Heart right ventricle (tissue), 16 donors: ENCODE results near the gene LILRB2. TPM values are rescaled to one million over a fixed set of nuclear protein-coding genes. Genes with fewer than 3 reads are reported as not detected.
"Not testable (repeated sequence)": the region's sequence is repeated elsewhere in the genome, so short reads cannot be mapped to it uniquely, and the experiment has no call there.

Source experiments
- ATAC-seq, 8 donors: fragments of 200-7000 bp; cut with Tn5 transposase; one replicate each; pipeline ENCODE4 v1.9.1; 2020; ENCODE audit warnings: mild to moderate bottlenecking in 8 of 8, moderate library complexity in 8 of 8, moderate number of reproducible peaks in 1 of 8
- DNase-seq, 2 donors: peaks; one replicate each; pipeline ENCODE4 v3.0.0-alpha.2; 2020
- H3K27ac ChIP-seq, 10 donors: fragments of 200-600 bp; sonication (generic) in 2 of 10; one replicate each; pipeline versions ENCODE4 v1.5.0 to v1.8.0; 2020 to 2022; ENCODE audit warnings: mild to moderate bottlenecking in 3 of 10
- H3K27me3 ChIP-seq, 7 donors: fragments of 200-600 bp; one replicate each; pipeline ENCODE4 v1.8.0; 2021 to 2022; ENCODE audit warnings: mild to moderate bottlenecking in 2 of 7
- H3K36me3 ChIP-seq, 9 donors: fragments of 200-600 bp; sonication (generic) in 1 of 9; one replicate each; pipeline versions ENCODE4 v1.5.0 to v1.8.0; 2020 to 2022; ENCODE audit warnings: mild to moderate bottlenecking in 2 of 9
- H3K4me1 ChIP-seq, 9 donors: fragments of 200-600 bp; sonication (generic) in 1 of 9; one replicate each; pipeline versions ENCODE4 v1.5.0 to v1.8.0; 2020 to 2022; ENCODE audit warnings: mild to moderate bottlenecking in 4 of 9
- H3K4me3 ChIP-seq, 10 donors: fragments of 200-600 bp; sonication (generic) in 2 of 10; one replicate each; pipeline versions ENCODE4 v1.5.0 to v1.8.0; 2020 to 2022; ENCODE audit warnings: mild to moderate bottlenecking in 7 of 10, moderate library complexity in 2 of 10
- H3K9me3 ChIP-seq, 11 donors: fragments of 200-600 bp in 10 of 11; sonication (generic) in 2 of 11; one replicate each; pipeline versions ENCODE4 v1.5.0 to v1.8.0; 2013 to 2022; ENCODE audit warnings: mild to moderate bottlenecking in 2 of 11, control low read depth in 1 of 11, moderate library complexity in 1 of 11
- WGBS, 2 donors: extraction: QIAGEN DNeasy Blood & Tissue Kit; methylation state at CpG; one replicate each; pipeline ENCODE4 v1.1.7; 2013; ENCODE audit warnings: inconsistent platforms in 1 of 2; 5-methylcytosine and 5-hydroxymethylcytosine counted together
- intact Hi-C, 10 donors: fragments of 100-400 bp; cut with DNase I; formaldehyde crosslinking; loops; one replicate each; pipeline versions ENCODE4 v1.11.1 to v1.14.2; 2022
- polyA plus RNA-seq, 2 donors: library from polyadenylated mRNA; stranded (reverse); fragments of 200-250 nt; gene quantifications; one replicate each; pipeline ENCODE4 v1.2.3, GENCODE V29; 2013
- total RNA-seq, 10 donors: library from RNA; stranded (reverse); fragmentation: NEBNext Ultra II Directional in 3 of 10; extraction: Animal tissue kit (Norgen Biotek cat#: 25700) in 3 of 10; gene quantifications; one replicate each; pipeline versions ENCODE4 v1.2.1 to v1.2.4, GENCODE V29; 2021 to 2023
- TF ChIP-seq, protein P1 (sequence below), 9 donors: fragments of 200-600 bp; sonication (generic) in 2 of 9; IDR thresholded peaks; one replicate each; pipeline versions ENCODE4 v1.5.0 to v1.8.0; 2021 to 2022; ENCODE audit warnings: antibody characterized with exemption in 9 of 9, mild to moderate bottlenecking in 5 of 9, moderate library complexity in 1 of 9
- donor health status: Arrhythmogenic right ventricular cardiomyopathy.
- donor health status: ischemic (EF 13 %, LVEDD 7.1; RV severe dilation, severe dysfunction).
- donor health status: healthy with polysubstance abuse.
- donor health status: DM: no; HTN: yes; CAD: no.
- donor health status: DM: no; HTN: no; CAD: no.
- donor health status: ischemic (EF 25% LVEDD 6.9; RV normal size, moderate dysfunction).
- donor health status: ischemic (EF 25% LVEDD 5.7; RV mildly dilated, moderate dysfunction).
- donor health status: healthy.
- donor health status: DM: yes; HTN: yes; CAD: no.
- donor health status: Ischemic cardiomyopathy.
- donor health status: ischemic (EF 35%, LVEDD 5.7; RV mildly dilated, moderate dysfunction).
- donor health status: nonischemic (EF 11% LVEDD 7.7; RV severe dilation, severe dysfunction).
- donor health status: DM: yes; HTN: yes; CAD: no.
- donor health status: PGD.
- donor health status: ischemic (EF 29% LVEDD 5.4; RV normal size, mild dysfunction).
- donor health status: nonischemic (EF 23%, LVEDD 6.1; RV moderate dilation, normal function).

The LILRB2 gene
- total and polyA plus RNA-seq, 12 donors = 1.1 to 20.1 (median 2.4) TPM

DNA sequence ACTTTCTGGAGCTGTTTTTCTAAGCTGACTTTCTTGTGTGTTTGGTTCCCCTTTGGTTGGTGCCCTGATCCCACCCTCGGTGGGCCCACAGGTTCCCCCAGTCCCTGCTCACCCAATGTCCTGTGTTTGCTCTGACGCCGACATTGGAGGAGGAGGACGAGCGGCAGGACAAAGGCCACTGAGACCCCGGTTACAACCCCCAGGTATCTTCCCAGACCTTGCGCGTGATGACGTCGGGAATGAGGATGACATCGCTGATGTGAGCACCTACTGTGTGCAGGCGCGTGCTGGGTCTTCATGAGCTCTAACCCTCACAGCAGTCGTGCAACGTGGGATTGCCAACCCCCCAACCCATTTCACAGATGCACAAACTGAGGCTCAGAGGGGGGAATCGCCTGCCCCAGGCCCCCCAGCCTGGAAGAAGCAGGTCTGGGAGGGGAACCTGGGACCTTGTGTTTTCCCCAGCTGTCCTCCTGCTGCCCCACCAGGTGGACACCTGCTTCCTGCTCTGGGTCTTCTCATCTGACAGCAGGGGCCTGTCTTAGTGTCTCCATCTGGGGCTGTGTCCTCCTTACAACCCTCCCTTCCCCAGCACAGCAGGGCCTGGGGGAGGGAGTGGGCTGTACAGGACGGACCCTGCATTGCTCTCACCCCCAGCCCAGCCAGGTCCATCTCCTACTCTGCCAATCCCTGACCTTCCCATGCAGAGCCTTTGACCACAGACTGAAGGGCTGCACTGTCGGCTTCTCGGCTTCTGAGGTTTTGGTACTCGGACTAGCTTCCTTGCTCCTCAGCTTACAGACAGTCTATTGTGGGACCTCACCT lies 33.6 kb downstream of the LILRB2 start:
- intact Hi-C loops = loop anchor here in 1 of 10 donors (2.0 kb wide), 1 partner anchor 25 kb away; the partner anchor contains the start of gene LILRB3
- DNase-seq (no peak), ATAC-seq (peak in 4 of 8 donors; percentile 16 to 32 (median 28))
- H3K27me3 ChIP-seq = peaks cover 0 to 13% (median 5%) of the 10 kb centered on the region in 7 donors
- H3K27ac ChIP-seq = peak overlapping the region in 5 of 10 donors; percentile 2 to 88 (median 64)
- no peaks in the 10 kb centered on the region for H3K36me3 ChIP-seq
- no peaks in the 10 kb centered on the region for H3K9me3 ChIP-seq
- H3K4me3 ChIP-seq = no peak overlapping the region
- TF ChIP-seq, protein P1, sequence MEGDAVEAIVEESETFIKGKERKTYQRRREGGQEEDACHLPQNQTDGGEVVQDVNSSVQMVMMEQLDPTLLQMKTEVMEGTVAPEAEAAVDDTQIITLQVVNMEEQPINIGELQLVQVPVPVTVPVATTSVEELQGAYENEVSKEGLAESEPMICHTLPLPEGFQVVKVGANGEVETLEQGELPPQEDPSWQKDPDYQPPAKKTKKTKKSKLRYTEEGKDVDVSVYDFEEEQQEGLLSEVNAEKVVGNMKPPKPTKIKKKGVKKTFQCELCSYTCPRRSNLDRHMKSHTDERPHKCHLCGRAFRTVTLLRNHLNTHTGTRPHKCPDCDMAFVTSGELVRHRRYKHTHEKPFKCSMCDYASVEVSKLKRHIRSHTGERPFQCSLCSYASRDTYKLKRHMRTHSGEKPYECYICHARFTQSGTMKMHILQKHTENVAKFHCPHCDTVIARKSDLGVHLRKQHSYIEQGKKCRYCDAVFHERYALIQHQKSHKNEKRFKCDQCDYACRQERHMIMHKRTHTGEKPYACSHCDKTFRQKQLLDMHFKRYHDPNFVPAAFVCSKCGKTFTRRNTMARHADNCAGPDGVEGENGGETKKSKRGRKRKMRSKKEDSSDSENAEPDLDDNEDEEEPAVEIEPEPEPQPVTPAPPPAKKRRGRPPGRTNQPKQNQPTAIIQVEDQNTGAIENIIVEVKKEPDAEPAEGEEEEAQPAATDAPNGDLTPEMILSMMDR (IDR thresholded peaks at IDR 0.05) = no peak
- 84% methylated on average over 20 of the region's 20 CpGs for WGBS, 2 donors
- H3K4me1 ChIP-seq = peaks cover 0 to 24% (median 0%) of the 10 kb centered on the region in 9 donors

DNA sequence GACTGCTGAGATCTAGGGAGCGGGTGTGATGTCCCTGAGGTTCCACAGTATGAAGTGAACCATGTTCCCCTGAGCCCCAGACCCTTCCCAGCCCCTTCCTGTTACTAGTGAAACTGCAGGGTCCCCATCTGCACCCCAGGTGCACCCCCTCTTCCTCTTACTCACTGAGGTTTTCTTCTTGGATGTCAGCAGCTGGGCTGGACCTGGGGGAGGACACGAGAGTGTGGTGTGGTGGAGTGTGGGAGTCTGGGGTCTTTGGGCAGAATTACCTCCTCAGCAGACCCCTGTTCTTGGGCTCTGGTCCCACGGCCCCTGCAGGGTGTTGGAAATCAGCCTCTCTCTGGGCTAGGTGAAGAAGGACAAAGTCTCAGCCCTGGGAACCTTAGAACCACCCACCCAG lies 35.0 kb downstream of the LILRB2 start:
- no peaks in the 10 kb centered on the region for H3K9me3 ChIP-seq
- ATAC-seq = no peak
- DNase-seq = no peak
- TF ChIP-seq, protein P1 (IDR thresholded peaks at IDR 0.05) = no peak
- intact Hi-C loops = loop anchor here in 3 of 10 donors (2.0 kb wide), 1 partner anchor 23 kb away; the partner anchor contains the start of gene LILRB3 (in 3 of the 3)
- peaks cover 0 to 24% (median 0%) of the 10 kb centered on the region in 9 donors for H3K4me1 ChIP-seq
- no peaks in the 10 kb centered on the region for H3K36me3 ChIP-seq
- no peak overlapping the region for H3K27ac ChIP-seq
- no peak overlapping the region for H3K4me3 ChIP-seq
- WGBS, 2 donors = 69 to 71% methylated on average over 3 of the region's 3 CpGs
- peaks cover 0 to 9% (median 0%) of the 10 kb centered on the region in 7 donors for H3K27me3 ChIP-seq

GRCh38 chr19:54243809-54244208 lies 37.1 kb downstream of the LILRB2 start:
- H3K27me3 ChIP-seq = peaks cover 0 to 11% (median 1%) of the 10 kb centered on the region in 7 donors
- ATAC-seq, H3K4me3 ChIP-seq, H3K36me3 ChIP-seq, H3K27ac ChIP-seq, DNase-seq, H3K9me3 ChIP-seq: not testable (repeated sequence)
- WGBS, 2 donors = 55 to 65% methylated on average over 5 to 6 of the region's 8 CpGs
- intact Hi-C loops = loop anchor here in 2 of 10 donors (2.0 kb wide), 1 partner anchor 21 kb away; the partner anchor contains the start of gene LILRB3 (in 2 of the 2)
- peaks cover 0 to 24% (median 0%) of the 10 kb centered on the region in 9 donors for H3K4me1 ChIP-seq

GRCh38 chr19:54242646-54243045 lies 38.3 kb downstream of the LILRB2 start, which contains the start of gene LILRA6:
Gene LILRA6, minus strand, starts transcription at chr19:54242790.
- intact Hi-C loops, DNase-seq: not testable (repeated sequence)

DNA sequence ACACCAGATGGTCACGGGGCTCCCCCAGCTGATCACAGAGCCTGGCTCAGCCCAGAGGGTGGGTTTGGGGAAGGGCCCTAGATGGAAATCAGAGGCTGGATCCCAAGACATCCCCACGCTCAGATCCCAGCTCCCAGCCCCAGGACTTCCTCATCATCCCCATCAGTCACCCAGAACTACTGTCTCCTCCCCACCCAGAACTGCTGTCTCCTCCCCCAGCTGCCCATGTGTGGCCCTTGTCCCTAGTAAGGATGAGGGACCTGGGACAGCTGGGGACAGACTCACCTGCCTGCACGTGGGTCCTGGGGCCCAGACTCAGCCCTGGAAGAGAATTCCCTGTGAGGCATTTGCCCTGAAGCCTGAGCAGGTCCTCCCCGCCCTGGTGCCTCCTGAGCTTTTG lies 38.7 kb downstream of the LILRB2 start:
- intact Hi-C loops, H3K36me3 ChIP-seq, DNase-seq, H3K9me3 ChIP-seq, H3K4me1 ChIP-seq, ATAC-seq, H3K27me3 ChIP-seq: not testable (repeated sequence)
- WGBS, 2 donors = 68 to 69% methylated on average over 4 of the region's 4 CpGs
- Histone ChIP-seq H3K27ac (peak overlapping the region in 1 of 10 donors; percentile 47), H3K4me3 (peak overlapping the region in 1 of 10 donors; percentile 23)

More at GRCh38 chr19:54242646-54243045, 38.3 kb downstream of the LILRB2 start, which contains the start of gene LILRA6:
- ATAC-seq = peak in 6 of 8 donors; percentile 38 to 77 (median 72)
- not testable (repeated sequence) for H3K36me3 ChIP-seq, H3K27me3 ChIP-seq, H3K9me3 ChIP-seq
- H3K27ac ChIP-seq = peak within 1 kb of the TSS in 1 of 10 donors; percentile 47
- H3K4me1 ChIP-seq = peaks cover 0 to 14% (median 0%) of the 10 kb centered on the region in 9 donors
- WGBS, 2 donors = 66 to 81% methylated on average over 6 of the region's 6 CpGs
- H3K4me3 ChIP-seq = peak within 1 kb of the TSS in 1 of 10 donors; percentile 23

GRCh38 chr19:54240372-54241336 lies 40.3 kb downstream of the LILRB2 start:
- not testable (repeated sequence) for DNase-seq, H3K9me3 ChIP-seq, H3K4me1 ChIP-seq, H3K36me3 ChIP-seq, H3K27ac ChIP-seq
- intact Hi-C loops = loop anchor here in 1 of 10 donors (2.0 kb wide), 1 partner anchor 22 kb away; no protein-coding TSS in a partner anchor
- Histone ChIP-seq H3K4me3 (peak overlapping the region in 1 of 10 donors; percentile 5), H3K27me3 (peaks cover 0 to 24% (median 0%) of the 10 kb centered on the region in 7 donors)
- WGBS, 2 donors = 60 to 62% methylated on average over 18 to 19 of the region's 22 CpGs
- peak in 1 of 8 donors; percentile 50 for ATAC-seq

DNA sequence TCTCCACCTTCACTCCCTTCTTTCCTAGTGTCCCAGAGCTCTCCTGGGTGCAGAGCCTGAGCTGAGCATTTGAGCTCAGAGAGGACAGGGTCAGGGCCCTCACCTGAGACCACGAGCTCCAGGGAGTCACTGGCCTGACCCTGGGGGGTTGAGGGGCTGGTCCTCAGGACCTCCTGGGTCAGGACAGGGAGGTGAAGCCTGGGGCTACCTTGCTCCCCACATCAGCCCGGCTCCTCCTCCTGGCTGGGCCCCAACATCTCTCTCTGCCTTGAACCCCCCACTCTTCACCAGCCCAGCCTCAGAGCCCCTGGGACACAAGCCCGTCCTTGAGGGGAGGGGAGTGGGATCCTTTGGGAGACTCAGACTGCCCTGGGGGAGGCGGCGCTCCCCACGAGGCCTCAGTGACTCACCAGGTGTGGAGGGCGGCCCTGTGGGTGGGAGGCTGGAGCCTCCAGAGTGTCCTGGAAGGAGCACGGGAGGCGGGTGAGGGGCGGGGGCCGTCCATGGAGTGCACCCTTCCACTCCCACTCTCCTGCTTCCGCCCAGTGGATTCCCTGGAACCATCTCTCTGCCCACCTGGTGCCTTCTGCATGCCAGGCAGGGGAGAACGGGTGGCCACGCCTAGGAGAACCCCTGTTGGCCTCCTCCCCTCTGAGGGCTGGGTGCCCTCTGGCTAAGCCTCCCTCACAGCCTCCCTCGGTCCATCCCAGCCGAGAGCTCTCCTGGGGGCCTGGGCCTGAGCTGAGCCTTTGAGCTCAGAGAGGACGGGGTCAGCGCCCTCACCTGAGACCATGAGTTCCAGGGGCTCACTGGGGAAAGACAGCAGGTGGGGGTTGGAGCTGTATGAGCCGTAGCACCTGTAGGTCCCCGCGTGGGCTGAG lies 41.2 kb downstream of the LILRB2 start:
- H3K4me3 ChIP-seq, H3K4me1 ChIP-seq, DNase-seq, H3K27ac ChIP-seq, H3K9me3 ChIP-seq, H3K36me3 ChIP-seq: not testable (repeated sequence)
- peaks cover 0 to 33% (median 0%) of the 10 kb centered on the region in 7 donors for H3K27me3 ChIP-seq
- intact Hi-C loops = loop anchor here in 1 of 10 donors (2.0 kb wide), 1 partner anchor 21 kb away; no protein-coding TSS in a partner anchor
- WGBS, 2 donors = 67 to 71% methylated on average over 14 to 16 of the region's 21 CpGs
- peak in 6 of 8 donors; percentile 16 to 61 (median 36) for ATAC-seq
